Measurements from ENCODE around the gene LRRC4.

DNA sequence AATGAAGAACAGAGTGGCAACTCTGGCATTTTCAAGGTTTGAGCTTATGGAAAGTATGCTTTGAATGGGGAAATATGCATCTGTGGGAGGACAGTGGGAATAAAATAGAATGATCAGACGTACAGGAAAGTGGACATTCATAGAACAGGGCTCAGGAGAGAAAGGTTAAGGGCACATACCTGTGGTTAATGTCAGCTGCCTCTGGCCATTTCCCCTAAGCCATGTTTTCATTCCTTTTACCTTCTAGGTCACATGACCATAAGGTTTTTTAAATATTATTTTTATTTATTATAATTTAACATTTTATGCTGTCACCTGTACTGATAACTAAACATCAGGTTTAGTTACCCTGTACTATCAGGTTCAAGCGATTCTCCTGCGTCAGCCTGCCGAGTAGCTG lies 52.8 kb downstream of the LRRC4 start:
- TF ChIP-seq JUN (IDR thresholded peaks at IDR 0.05; ENCODE audit: borderline replicate concordance, insufficient read depth, insufficient read length, low read depth) (no peak), EZH2 (IDR thresholded peaks at IDR 0.05; ENCODE audit: borderline replicate concordance, low read depth, low read length, severe bottlenecking) (no peak)
- TF ChIP-seq, protein P1, sequence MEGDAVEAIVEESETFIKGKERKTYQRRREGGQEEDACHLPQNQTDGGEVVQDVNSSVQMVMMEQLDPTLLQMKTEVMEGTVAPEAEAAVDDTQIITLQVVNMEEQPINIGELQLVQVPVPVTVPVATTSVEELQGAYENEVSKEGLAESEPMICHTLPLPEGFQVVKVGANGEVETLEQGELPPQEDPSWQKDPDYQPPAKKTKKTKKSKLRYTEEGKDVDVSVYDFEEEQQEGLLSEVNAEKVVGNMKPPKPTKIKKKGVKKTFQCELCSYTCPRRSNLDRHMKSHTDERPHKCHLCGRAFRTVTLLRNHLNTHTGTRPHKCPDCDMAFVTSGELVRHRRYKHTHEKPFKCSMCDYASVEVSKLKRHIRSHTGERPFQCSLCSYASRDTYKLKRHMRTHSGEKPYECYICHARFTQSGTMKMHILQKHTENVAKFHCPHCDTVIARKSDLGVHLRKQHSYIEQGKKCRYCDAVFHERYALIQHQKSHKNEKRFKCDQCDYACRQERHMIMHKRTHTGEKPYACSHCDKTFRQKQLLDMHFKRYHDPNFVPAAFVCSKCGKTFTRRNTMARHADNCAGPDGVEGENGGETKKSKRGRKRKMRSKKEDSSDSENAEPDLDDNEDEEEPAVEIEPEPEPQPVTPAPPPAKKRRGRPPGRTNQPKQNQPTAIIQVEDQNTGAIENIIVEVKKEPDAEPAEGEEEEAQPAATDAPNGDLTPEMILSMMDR (IDR thresholded peaks at IDR 0.05; ENCODE audit: extremely low read depth in 1 of 2, insufficient read depth in 1 of 2, low read depth in 1 of 2, low read length in 2 of 2) = no peak
